Activated naive CD4-positive, alpha-beta T cell treated with anti-CD3 and anti-CD28 coated beads, Interleukin-2, amount 50 U/mL, for 72 hours (primary cell): ENCODE results near the gene NRAP. TPM values are rescaled to one million over a fixed set of nuclear protein-coding genes. Genes with fewer than 3 reads are reported as not detected.

Source experiments
- ATAC-seq, 2 donors: fragments of 150-1000 bp; cut with Tn5 transposase; 2 replicates each; pipeline ENCODE4 v1.10.0; 2021; ENCODE audit warnings: mild to moderate bottlenecking in 2 of 2, moderate library complexity in 2 of 2
- DNase-seq, 2 donors: peaks; one replicate each; pipeline ENCODE4 v3.0.0; 2021 to 2022; ENCODE audit warnings: low spot score in 2 of 2
- H3K27ac Mint-ChIP-seq, 2 donors: one replicate each; pipeline ENCODE4 v1.8.0; 2022; ENCODE audit warnings: mild to moderate bottlenecking in 2 of 2, mixed read lengths in 2 of 2
- H3K36me3 Mint-ChIP-seq, 2 donors: one replicate each; pipeline ENCODE4 v1.8.0; 2022; ENCODE audit warnings: mixed read lengths in 2 of 2
- H3K9me3 Mint-ChIP-seq, 2 donors: one replicate each; pipeline ENCODE4 v1.8.0; 2022; ENCODE audit warnings: mixed read lengths in 2 of 2
- total RNA-seq, 2 donors: library from RNA; stranded (reverse); gene quantifications; one replicate each; pipeline ENCODE4 v1.2.3, GENCODE V29; 2022

NRAP gene
- total RNA-seq, 2 donors from 2014 or later: not detected

DNA sequence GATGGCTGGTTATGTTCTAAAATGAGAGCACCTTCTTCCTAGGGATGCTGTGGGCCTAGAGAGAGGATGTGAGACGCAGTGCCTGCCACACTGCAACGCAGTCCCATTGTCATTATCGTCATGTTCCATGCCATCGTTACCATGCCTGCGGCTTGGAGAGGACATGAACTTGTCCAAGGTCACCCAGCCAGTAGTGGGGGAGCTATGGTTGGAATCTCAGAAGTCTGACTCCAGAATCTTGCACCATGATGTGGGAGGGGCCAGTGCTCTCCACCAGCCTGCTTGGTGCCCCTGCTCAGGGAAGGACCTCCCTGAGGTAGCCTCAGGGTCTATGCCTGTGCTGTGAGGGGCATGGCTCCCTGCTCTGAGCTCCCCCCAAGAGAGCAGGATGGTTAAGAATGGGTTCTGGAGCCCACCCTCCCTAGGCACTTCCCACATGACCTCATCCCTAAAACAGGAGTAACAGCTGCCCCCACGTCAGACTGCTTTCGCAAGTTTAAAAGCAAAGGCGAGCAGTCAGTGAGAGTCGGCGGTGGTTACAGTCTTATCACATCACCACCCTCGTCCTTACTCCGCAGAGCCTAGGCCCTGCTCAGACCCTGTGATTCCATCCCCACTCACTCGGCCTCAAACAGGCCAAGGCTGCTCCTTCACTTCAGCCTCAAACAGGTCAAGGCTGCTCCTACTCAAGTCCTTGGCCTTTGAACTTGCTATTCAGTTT is 60.6 kb downstream of the NRAP start:
- DNase-seq (no peak), ATAC-seq (no peak)
- H3K36me3 Mint-ChIP-seq: no peaks in the 10 kb centered on the region
- H3K27ac Mint-ChIP-seq: no peak overlapping the region
- no peaks in the 10 kb centered on the region for H3K9me3 Mint-ChIP-seq

DNA sequence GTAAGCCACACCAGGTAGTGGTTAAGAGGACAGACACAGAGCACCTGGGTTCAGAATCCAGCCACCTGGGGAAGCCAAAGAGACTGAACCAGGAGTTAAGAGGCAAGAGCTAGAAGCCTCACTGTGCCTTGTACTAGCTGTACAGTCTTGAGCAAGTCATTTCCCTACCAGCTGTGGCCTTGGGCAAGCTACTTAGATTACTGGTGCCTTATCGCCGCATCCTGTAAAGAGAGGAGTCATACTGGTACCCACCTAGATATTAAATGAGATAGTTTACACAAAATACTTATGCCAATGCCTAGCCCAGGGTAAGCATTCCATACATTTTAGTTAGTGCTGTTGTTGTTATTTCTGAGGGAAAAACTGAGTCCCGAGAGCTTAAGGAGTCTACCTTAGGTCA is 63.3 kb downstream of the NRAP start:
- no peaks in the 10 kb centered on the region for H3K36me3 Mint-ChIP-seq

DNA sequence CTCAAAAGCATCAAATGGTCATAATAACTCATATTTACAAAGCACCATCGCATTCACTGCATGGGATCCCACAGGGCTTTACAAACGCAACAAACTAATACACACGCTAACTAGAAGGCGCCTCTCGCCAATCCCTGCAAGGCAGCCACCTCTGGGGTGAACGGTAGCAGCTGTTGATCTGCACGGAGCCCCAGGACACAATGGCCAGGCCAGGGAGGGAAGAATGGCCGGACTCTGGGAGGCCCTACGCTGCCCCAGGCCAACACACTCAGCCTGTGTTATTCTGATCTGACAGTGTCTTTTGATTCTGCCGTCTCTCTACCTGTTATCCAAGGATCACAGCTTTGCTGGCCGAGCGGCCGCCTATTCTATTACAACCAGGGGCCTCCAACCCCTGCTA is 69.2 kb downstream of the NRAP start:
- no peaks in the 10 kb centered on the region for H3K36me3 Mint-ChIP-seq
- DNase-seq (no peak), ATAC-seq (no peak)
- no peaks in the 10 kb centered on the region for H3K9me3 Mint-ChIP-seq
- H3K27ac Mint-ChIP-seq: no peak overlapping the region

More for the DNA sequence above, 63.3 kb downstream of the NRAP start:
- ATAC-seq (peak in 1 of 2 donors; percentile 26), DNase-seq (no peak)
- no peaks in the 10 kb centered on the region for H3K9me3 Mint-ChIP-seq
- no peak overlapping the region for H3K27ac Mint-ChIP-seq

DNA sequence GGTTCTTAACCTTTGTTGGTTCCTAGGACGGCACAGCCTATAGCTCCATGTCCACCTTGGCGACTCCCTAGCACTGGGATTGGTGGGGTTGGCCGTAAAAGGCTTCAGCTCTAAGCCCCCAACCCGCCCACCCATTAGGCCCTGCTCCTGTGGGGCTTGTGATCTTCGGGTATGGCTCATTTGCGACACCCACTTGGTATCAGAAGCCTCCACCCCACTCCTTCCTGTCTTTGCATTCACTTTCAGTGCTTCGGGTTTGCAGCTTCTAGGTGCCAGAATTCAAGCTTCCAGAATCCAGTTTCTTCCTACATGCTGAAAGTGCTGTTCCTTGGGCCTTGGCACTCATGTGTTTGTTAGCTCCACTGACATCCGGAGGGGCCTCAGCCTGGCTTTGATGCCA is 71.5 kb downstream of the NRAP start:
- DNase-seq: no peak
- Mint-ChIP-seq H3K36me3 (no peaks in the 10 kb centered on the region), H3K27ac (no peak overlapping the region), H3K9me3 (no peaks in the 10 kb centered on the region)
- ATAC-seq: no peak

DNA sequence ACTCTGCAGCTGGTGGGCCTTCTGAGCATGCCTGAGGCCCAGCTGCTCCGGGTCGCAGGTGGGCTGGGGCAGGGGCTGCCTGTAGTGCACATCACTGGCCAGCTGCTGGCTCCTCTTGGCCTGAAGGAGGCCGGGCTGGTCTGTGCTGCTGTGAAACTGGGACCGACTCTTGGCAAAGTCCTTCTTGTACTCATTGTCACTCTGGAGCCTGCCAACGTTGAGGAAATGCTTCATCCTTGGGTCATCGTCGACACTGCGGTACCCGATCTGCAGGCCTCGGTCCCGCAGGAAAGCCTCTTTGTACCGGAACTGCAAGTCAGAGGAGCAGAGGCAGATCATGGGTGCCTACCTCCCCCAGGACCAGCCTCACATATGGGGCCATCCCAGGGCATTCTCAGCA is 73.3 kb downstream of the NRAP start:
- ATAC-seq: no peak
- Mint-ChIP-seq H3K27ac (no peak overlapping the region), H3K9me3 (no peaks in the 10 kb centered on the region), H3K36me3 (no peaks in the 10 kb centered on the region)
- DNase-seq: no peak

DNA sequence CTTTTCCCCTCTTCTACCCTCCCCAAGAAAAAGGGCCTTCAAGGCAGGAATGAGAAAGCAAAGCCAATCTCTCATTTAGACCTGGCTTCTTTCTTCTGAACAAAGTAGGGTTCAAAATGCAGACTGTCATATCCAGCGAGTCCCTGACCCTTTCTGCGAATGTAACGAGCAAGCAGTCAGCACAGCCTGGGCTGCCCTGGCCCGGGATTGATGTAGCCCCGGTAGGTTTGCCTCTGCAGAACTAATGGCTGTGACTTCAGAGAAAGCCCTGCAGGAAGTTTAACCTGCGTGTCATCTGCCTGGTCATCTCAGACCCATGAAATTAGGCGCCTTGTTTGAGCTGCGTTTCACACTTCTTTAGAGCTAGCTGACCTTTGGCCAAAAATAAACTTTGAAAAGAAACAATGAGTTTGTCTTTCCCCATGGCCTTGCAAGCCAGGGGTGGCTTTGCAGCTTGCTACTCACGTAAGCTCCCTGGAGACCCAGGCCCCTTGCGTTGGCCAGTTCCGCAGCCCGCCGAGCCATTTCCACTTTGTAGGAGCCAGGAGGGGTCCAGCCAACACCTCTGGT is 74.6 kb downstream of the NRAP start:
- Mint-ChIP-seq H3K27ac (no peak overlapping the region), H3K9me3 (no peaks in the 10 kb centered on the region), H3K36me3 (no peaks in the 10 kb centered on the region)
- ATAC-seq: no peak
- DNase-seq: no peak

DNA sequence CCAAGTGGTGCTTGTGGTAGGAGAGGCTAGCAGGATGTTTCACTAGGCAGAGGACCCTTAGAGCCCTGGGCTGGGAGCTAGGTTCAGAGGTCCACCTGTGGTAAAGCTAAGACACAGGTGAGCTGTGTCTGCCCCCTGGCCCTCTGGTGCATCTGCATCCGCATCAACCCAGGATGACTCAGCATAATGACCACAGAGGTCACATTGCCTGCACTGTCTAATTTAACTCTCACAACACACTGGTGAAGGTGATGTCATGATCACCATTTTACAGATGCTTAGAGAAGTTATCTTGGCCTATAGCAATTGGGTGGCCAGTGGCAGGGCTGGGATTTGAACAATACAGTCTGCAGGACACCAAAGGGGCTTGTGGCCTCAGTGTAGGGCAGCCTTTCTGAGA is 77.9 kb downstream of the NRAP start:
- DNase-seq: no peak
- Mint-ChIP-seq H3K9me3 (no peaks in the 10 kb centered on the region), H3K36me3 (no peaks in the 10 kb centered on the region), H3K27ac (peak overlapping the region in 1 of 2 donors; percentile 36)
- no peak for ATAC-seq

DNA sequence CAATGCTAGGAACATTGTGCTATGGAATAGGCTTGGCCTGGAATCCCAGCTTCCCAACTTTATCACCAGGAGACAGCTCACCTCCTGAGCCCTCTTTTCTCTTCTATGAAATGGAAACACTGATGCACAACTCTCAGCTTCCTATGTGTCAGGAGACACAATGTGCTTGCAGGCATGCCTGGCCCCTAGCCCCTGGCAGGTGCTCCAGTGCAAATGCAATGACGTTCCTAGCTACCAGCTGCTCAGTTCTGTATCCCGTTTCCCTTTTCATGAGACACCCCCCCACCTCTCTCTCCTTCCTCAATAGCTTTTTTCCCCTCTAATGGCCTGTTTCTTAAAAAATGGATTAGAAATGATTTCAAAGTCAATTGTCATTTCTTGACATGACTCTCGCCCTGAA is 80.3 kb downstream of the NRAP start:
- Mint-ChIP-seq H3K9me3 (no peaks in the 10 kb centered on the region), H3K27ac (no peak overlapping the region), H3K36me3 (no peaks in the 10 kb centered on the region)
- DNase-seq: no peak
- no peak for ATAC-seq

DNA sequence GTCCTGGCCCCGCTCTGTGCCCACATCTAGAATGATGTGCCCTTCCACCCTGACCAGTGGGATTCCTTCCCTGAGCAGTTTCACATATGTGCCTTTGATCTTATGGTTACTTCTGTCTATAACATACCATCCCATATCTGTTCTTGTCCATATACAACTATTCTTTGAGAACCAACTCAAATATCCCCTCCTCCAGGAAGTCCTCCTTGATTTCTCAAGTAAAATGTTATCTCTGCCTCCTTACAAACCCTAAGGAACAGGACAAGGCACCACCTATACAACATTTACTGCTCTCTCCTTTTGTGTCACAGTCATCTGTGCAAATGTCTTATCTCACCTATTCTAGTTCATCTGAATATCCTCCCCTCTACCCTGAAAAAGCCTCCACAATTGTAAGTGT is 82.7 kb downstream of the NRAP start:
- no peaks in the 10 kb centered on the region for H3K36me3 Mint-ChIP-seq
- ATAC-seq (no peak), DNase-seq (no peak)
- H3K9me3 Mint-ChIP-seq: no peaks in the 10 kb centered on the region
- no peak overlapping the region for H3K27ac Mint-ChIP-seq

DNA sequence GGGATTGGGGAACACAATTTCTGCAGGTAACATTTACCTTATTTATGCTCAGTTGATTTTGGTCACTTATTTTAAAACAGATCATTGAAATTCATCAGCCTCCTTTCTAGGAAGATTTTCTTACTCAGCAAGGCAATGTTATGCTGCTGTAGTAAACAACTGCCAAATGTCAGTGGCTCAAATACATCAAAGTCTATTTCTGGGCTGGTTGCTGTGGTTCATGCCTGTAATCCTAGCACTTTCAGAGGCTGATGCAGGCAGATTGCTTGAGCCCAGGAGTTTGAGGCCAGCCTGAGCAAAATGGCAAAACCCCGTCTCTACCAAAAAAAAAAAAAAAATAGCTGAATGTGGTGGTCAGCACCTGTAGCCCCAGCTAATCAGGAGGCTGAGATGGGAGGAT is 85.1 kb downstream of the NRAP start:
- no peaks in the 10 kb centered on the region for H3K36me3 Mint-ChIP-seq
- ATAC-seq (no peak), DNase-seq (no peak)
- H3K9me3 Mint-ChIP-seq: no peaks in the 10 kb centered on the region
- no peak overlapping the region for H3K27ac Mint-ChIP-seq

DNA sequence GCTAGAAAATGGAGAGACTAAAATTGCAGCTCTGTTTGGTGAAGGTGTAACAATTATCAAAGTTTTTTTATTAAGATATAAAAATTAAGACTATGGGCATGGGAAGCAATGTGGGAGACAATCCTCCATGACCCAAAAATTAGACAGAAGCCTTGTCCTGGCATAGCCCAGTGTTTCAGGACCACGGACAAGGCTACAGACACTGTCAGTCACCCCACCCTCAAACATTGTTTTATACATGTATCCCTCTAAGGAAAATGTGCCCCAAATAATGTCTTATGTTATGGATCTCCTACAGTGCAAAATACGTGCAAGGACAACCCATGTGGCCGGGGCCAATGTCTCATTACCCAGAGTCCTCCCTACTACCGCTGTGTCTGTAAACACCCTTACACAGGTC is 87.0 kb downstream of the NRAP start:
- H3K27ac Mint-ChIP-seq: no peak overlapping the region
- no peak for ATAC-seq
- no peaks in the 10 kb centered on the region for H3K9me3 Mint-ChIP-seq
- no peak for DNase-seq
- no peaks in the 10 kb centered on the region for H3K36me3 Mint-ChIP-seq

DNA sequence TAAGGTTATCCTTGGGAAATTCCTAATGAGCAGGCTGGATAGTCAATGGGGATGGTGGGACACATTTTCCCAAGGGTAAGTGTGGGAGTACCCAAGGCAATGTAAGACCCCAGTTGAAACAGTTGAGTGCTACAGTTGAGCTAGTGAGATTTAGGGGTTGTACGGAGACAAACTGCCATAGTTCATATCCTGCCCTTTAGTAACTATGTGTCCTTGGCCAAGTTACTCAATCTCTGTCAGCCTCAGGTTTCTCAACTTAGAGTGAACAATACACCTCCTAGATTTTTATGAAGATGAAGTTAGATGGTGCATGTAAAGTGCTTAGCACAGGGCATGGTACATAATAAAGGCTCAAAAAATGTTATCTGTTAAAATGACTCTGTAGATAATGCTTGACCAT is 90.5 kb downstream of the NRAP start:
- Mint-ChIP-seq H3K36me3 (no peaks in the 10 kb centered on the region), H3K27ac (no peak overlapping the region), H3K9me3 (no peaks in the 10 kb centered on the region)
- no peak for ATAC-seq
- no peak for DNase-seq

DNA sequence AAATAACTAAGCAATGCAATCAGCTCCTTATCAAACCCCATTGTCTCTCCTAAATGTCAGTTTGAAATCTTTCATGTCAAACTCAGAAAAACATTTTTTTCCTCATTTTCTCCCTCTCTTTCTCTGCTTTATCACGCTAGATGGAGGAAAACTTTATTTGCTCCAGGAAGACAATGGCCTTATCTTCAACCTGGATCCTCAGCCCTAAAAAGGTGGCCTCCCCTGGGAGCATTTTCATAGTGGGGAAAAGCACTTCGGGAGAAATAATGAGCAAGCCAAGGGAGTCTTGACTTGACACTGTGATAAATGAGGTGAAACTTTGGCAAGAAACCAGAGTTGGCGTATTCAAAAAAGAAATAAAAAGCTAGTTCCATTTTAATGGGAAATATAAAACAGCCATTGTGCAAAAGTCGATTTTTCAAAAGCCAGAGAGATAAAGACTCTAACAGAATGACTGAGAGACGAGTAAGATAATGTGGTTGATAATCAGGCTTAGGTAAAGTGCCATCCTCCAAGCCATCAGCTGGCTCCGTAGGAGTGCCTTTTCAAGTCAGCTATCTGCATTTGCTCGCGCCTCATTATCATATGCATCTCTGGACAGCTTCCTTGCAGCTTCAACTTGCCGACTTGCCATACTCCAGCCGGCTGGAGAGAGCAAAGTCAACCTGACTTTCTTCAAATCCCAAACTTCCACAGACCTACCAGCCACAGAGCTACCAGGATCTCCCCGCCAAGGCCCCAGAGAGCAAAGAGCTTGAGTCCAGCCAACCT is 91.1 kb downstream of the NRAP start:
- no peak for ATAC-seq
- no peak overlapping the region for H3K27ac Mint-ChIP-seq
- no peaks in the 10 kb centered on the region for H3K9me3 Mint-ChIP-seq
- no peak for DNase-seq
- no peaks in the 10 kb centered on the region for H3K36me3 Mint-ChIP-seq

DNA sequence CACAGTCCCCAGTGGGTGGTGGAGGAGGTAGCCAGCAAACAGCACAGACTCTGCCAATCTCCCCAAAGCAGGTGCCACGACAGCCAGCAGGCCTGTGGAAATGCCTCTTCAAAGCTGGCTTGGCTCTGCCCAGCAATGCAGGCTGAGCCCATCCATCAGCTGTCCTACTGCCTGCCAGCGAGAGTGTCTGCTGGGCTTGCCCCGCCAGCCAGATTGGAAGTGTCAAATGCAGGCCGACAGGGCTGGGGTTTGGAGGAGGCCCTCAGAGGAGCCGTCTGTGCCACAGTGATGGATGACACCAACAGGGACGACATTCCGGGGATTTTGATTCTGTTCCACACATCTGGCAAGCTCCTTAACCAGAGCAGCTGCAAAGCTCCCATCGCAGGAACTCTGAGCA is 94.3 kb downstream of the NRAP start:
- DNase-seq (no peak), ATAC-seq (no peak)
- Mint-ChIP-seq H3K36me3 (no peaks in the 10 kb centered on the region), H3K9me3 (no peaks in the 10 kb centered on the region), H3K27ac (no peak overlapping the region)

DNA sequence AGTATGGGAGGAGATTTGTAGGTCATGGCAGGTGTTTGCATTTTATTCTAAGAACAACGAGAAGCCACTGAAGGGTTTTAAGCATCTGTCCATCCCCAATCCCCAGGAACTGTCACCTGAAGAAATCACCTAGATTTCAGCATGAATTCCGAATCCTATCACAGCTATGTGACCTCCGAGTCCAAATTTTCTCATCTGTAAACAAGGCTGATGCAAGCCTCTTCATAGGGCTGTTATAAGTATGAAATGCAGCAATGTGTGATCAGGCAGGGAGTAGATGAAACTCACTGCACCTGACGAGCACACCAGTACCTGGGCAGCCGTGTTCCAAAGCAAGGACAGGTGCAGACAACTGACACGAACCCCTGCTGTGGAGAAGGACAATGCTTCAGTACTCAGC is 97.0 kb downstream of the NRAP start:
- ATAC-seq (no peak), DNase-seq (no peak)
- H3K27ac Mint-ChIP-seq: no peak overlapping the region
- H3K36me3 Mint-ChIP-seq: no peaks in the 10 kb centered on the region
- no peaks in the 10 kb centered on the region for H3K9me3 Mint-ChIP-seq

DNA sequence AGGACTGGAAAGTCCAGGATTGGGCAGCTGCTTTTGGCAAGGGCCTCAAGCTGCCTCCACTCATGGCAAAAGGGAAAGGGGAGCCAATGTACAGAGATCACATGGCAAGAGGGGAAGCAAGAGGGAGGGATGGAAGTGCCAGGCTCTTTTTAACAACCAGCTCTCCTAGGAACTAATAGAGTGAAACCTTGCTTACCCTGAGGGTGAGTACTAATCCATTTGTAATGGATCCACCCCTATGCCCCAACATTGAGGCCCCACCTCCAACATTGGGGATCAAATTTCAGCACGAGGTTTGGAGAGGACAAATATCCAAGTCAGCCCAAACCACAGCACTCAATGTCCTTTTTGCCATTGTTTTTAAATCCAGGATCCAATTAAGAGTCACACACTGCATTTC is 98.5 kb downstream of the NRAP start:
- DNase-seq (no peak), ATAC-seq (no peak)
- Mint-ChIP-seq H3K27ac (no peak overlapping the region), H3K36me3 (no peaks in the 10 kb centered on the region), H3K9me3 (no peaks in the 10 kb centered on the region)

DNA sequence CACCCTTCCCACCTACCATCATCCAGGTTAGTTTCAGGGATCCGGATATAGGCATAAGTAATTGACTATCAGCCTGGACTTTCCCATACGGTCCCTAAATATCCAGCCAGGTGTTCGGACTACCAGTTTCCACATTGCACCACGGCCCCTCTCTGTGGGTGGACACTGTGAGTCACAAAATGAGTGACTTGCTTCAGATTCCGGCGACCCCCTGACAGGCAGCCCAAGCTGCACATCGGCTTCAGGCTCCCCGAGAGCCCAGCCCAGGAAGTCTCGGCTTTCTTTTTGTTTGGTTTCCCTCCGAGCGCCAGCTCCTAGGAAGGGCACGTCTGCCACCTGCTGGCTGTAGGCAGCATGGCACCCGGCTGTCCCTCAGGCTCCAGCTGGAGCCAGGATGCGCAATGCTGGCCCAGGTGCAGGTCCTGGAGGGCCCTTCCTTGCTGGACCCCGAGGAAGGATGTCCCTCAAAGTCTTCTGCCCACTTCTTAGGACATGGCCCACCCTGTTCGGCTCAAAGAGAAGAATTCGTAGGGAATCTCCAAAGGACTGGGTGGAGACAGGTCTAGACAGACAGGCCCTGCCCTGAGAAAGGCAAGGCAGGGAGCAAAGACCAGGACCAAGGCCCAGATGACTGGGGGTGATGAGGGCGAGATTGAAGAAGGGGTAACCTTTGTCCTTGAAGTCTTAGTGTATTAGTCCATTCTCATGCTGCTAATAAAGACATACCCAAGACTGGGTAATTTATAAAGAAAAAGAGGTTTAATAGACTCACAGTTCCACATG is 100.3 kb downstream of the NRAP start:
- H3K36me3 Mint-ChIP-seq: no peaks in the 10 kb centered on the region
- ATAC-seq (peak; percentile 89 to 96), DNase-seq (peak; percentile 61 to 78)
- H3K9me3 Mint-ChIP-seq: no peaks in the 10 kb centered on the region
- H3K27ac Mint-ChIP-seq: peak overlapping the region; percentile 14 to 36
